Measurements from ENCODE around the gene NHLRC4.

- TF ChIP-seq CTCF (IDR thresholded peaks at IDR 0.05), result no peak
- peak; percentile 91 to 97 (median 93) for TF ChIP-seq POLR2A (IDR thresholded peaks at IDR 0.05)
Observed at GRCh38 chr16:588889-589657, 22.3 kb downstream of the NHLRC4 start.

All from body of pancreas (tissue), 4 donors.